ENCODE measurements around the gene RNF13.

DNA sequence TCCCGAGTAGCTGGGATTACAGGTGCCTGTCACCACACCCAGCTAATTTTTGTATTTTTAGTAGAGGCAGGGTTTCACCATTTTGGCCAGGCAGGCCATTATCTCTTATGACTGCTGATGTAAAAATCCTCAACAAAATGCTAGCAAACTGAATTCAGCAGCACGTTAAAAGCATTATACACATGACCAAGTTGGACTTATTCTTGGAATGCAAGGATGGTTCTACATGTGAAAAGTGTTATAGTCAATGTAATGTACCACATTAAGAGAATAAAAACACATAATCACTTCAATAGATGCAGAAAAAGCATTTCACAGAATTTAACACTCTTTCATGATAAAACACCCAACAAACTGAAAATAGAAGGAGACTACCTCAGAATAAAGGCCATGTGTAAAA lies 20.2 kb downstream of the RNF13 start:
- TF ChIP-seq CTCF (IDR thresholded peaks at IDR 0.05) (no peak), ELF4 (CRISPR knock-in tag; IDR thresholded peaks at IDR 0.05; ENCODE audit: low read depth) (no peak), GABPB1 (CRISPR knock-in tag; IDR thresholded peaks at IDR 0.05) (no peak), ZNF232 (CRISPR knock-in tag; IDR thresholded peaks at IDR 0.05) (no peak), ESRRA (CRISPR knock-in tag; IDR thresholded peaks at IDR 0.05; ENCODE audit: borderline replicate concordance) (no peak), KAT7 (CRISPR knock-in tag; IDR thresholded peaks at IDR 0.05; ENCODE audit: borderline replicate concordance) (no peak), SP1 (CRISPR knock-in tag; conservative IDR thresholded peaks at IDR 0.05) (no peak)
- TF ChIP-seq, protein P1, sequence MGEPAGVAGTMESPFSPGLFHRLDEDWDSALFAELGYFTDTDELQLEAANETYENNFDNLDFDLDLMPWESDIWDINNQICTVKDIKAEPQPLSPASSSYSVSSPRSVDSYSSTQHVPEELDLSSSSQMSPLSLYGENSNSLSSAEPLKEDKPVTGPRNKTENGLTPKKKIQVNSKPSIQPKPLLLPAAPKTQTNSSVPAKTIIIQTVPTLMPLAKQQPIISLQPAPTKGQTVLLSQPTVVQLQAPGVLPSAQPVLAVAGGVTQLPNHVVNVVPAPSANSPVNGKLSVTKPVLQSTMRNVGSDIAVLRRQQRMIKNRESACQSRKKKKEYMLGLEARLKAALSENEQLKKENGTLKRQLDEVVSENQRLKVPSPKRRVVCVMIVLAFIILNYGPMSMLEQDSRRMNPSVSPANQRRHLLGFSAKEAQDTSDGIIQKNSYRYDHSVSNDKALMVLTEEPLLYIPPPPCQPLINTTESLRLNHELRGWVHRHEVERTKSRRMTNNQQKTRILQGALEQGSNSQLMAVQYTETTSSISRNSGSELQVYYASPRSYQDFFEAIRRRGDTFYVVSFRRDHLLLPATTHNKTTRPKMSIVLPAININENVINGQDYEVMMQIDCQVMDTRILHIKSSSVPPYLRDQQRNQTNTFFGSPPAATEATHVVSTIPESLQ (CRISPR knock-in tag; IDR thresholded peaks at IDR 0.05), result no peak
- TF ChIP-seq, protein P2, sequence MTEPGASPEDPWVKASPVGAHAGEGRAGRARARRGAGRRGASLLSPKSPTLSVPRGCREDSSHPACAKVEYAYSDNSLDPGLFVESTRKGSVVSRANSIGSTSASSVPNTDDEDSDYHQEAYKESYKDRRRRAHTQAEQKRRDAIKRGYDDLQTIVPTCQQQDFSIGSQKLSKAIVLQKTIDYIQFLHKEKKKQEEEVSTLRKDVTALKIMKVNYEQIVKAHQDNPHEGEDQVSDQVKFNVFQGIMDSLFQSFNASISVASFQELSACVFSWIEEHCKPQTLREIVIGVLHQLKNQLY (CRISPR knock-in tag; IDR thresholded peaks at IDR 0.05), result no peak

All from WTC11 (cell line).